KMS-11 (cell line): ENCODE measurements around the gene BCAP31.

ENCODE experiments used
- H2AFZ ChIP-seq: fragments of 200-600 bp; sonication (generic); 2 replicates; pipeline ENCODE4 v1.6.1; 2016; ENCODE audit warnings: antibody characterized with exemption, mixed run types, low read depth
- H3K27ac ChIP-seq: fragments of 200-600 bp; sonication (generic); 2 replicates; pipeline ENCODE4 v1.6.1; 2016; ENCODE audit warnings: mild to moderate bottlenecking, mixed run types
- H3K27me3 ChIP-seq: fragments of 200-600 bp; sonication (generic); 2 replicates; pipeline ENCODE4 v1.6.1; 2017; ENCODE audit warnings: mild to moderate bottlenecking, low read depth, mixed run types, moderate library complexity; ENCODE audit not compliant: insufficient read depth
- H3K36me3 ChIP-seq: fragments of 200-600 bp; sonication (generic); 2 replicates; pipeline ENCODE4 v1.6.1; 2017; ENCODE audit warnings: mild to moderate bottlenecking, mixed run types; ENCODE audit not compliant: insufficient read depth
- H3K4me1 ChIP-seq: fragments of 200-600 bp; sonication (generic); 2 replicates; pipeline ENCODE4 v1.6.1; 2016; ENCODE audit warnings: mild to moderate bottlenecking, low read depth, mixed run types; ENCODE audit not compliant: poor library complexity, severe bottlenecking
- H3K4me2 ChIP-seq: fragments of 200-600 bp; sonication (generic); 2 replicates; pipeline ENCODE4 v1.7.0; 2016; ENCODE audit warnings: mild to moderate bottlenecking, mixed run types
- H3K4me3 ChIP-seq: fragments of 200-600 bp; sonication (generic); IDR thresholded peaks from 2 replicates; pipeline ENCODE4 v1.6.1; 2017; ENCODE audit warnings: low read depth, low read length, mixed read lengths; ENCODE audit not compliant: insufficient read depth
- H3K79me2 ChIP-seq: fragments of 200-600 bp; sonication (generic); 2 replicates; pipeline ENCODE4 v1.6.1; 2016; ENCODE audit warnings: low read depth, mixed run types; ENCODE audit not compliant: insufficient read depth
- H3K9ac ChIP-seq: fragments of 200-600 bp; sonication (generic); 2 replicates; pipeline ENCODE4 v1.6.1; 2016; ENCODE audit warnings: mild to moderate bottlenecking, mixed run types
- H4K20me1 ChIP-seq: fragments of 200-600 bp; sonication (generic); 2 replicates; pipeline ENCODE4 v1.6.1; 2016; ENCODE audit warnings: mild to moderate bottlenecking, mixed run types; ENCODE audit not compliant: insufficient read depth
- TF ChIP-seq, protein P1 (sequence below): fragments of 200-600 bp; sonication (generic); conservative IDR thresholded peaks from 2 replicates; pipeline ENCODE4 v1.6.1; 2017; ENCODE audit warnings: low read depth, mild to moderate bottlenecking, antibody characterized with exemption, low read length, moderate library complexity, mixed read lengths

Gene BCAP31

DNA sequence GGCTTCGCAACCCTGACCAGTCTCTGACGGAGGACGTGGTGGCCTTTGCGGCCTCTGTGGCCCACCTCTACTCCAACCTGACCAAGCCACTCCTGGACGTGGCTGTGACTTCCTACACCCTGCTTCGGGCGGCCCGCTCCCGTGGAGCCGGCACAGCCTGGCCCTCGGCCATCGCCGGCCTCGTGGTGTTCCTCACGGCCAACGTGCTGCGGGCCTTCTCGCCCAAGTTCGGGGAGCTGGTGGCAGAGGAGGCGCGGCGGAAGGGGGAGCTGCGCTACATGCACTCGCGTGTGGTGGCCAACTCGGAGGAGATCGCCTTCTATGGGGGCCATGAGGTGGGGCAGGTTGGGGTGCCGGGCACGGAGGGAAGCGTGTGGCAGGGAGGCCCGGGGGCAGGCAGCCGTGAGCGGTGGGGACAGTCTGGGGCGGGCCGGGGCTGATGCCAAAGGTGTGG lies 1.7 kb upstream of the BCAP31 start:
- Histone ChIP-seq H4K20me1 (no peaks in the 10 kb centered on the region), H3K27me3 (no peaks in the 10 kb centered on the region), H3K4me3 (no peak overlapping the region), H3K4me2 (peak overlapping the region; percentile 17; the same call in 1 of the 2 replicates), H2AFZ (no peak overlapping the region), H3K4me1 (peaks cover 39% of the 10 kb centered on the region), H3K9ac (no peak overlapping the region; the same call in 1 of the 2 replicates), H3K36me3 (no peaks in the 10 kb centered on the region), H3K79me2 (peaks cover 19% of the 10 kb centered on the region), H3K27ac (peak overlapping the region; percentile 58; the same call in 1 of the 2 replicates)
- TF ChIP-seq, protein P1, sequence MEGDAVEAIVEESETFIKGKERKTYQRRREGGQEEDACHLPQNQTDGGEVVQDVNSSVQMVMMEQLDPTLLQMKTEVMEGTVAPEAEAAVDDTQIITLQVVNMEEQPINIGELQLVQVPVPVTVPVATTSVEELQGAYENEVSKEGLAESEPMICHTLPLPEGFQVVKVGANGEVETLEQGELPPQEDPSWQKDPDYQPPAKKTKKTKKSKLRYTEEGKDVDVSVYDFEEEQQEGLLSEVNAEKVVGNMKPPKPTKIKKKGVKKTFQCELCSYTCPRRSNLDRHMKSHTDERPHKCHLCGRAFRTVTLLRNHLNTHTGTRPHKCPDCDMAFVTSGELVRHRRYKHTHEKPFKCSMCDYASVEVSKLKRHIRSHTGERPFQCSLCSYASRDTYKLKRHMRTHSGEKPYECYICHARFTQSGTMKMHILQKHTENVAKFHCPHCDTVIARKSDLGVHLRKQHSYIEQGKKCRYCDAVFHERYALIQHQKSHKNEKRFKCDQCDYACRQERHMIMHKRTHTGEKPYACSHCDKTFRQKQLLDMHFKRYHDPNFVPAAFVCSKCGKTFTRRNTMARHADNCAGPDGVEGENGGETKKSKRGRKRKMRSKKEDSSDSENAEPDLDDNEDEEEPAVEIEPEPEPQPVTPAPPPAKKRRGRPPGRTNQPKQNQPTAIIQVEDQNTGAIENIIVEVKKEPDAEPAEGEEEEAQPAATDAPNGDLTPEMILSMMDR: no peak

DNA sequence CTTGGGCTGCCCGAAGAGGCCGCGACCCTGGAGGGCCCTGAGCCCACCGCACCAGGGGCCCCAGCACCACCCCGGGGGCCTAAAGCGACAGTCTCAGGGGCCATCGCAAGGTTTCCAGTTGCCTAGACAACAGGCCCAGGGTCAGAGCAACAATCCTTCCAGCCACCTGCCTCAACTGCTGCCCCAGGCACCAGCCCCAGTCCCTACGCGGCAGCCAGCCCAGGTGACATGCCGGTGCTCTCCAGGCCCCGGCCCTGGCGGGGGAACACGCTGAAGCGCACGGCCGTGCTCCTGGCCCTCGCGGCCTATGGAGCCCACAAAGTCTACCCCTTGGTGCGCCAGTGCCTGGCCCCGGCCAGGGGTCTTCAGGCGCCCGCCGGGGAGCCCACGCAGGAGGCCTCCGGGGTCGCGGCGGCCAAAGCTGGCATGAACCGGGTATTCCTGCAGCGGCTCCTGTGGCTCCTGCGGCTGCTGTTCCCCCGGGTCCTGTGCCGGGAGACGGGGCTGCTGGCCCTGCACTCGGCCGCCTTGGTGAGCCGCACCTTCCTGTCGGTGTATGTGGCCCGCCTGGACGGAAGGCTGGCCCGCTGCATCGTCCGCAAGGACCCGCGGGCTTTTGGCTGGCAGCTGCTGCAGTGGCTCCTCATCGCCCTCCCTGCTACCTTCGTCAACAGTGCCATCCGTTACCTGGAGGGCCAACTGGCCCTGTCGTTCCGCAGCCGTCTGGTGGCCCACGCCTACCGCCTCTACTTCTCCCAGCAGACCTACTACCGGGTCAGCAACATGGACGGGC lies 1.0 kb upstream of the BCAP31 start:
- Histone ChIP-seq H3K9ac (peak overlapping the region; percentile 46; the same call in 1 of the 2 replicates), H3K4me1 (peaks cover 35% of the 10 kb centered on the region), H3K4me2 (peak overlapping the region; percentile 88), H2AFZ (no peak overlapping the region), H3K4me3 (no peak overlapping the region), H3K27me3 (no peaks in the 10 kb centered on the region), H3K27ac (peak overlapping the region; percentile 58), H3K79me2 (peaks cover 19% of the 10 kb centered on the region), H3K36me3 (no peaks in the 10 kb centered on the region), H4K20me1 (no peaks in the 10 kb centered on the region)
- TF ChIP-seq, protein P1: no peak

DNA sequence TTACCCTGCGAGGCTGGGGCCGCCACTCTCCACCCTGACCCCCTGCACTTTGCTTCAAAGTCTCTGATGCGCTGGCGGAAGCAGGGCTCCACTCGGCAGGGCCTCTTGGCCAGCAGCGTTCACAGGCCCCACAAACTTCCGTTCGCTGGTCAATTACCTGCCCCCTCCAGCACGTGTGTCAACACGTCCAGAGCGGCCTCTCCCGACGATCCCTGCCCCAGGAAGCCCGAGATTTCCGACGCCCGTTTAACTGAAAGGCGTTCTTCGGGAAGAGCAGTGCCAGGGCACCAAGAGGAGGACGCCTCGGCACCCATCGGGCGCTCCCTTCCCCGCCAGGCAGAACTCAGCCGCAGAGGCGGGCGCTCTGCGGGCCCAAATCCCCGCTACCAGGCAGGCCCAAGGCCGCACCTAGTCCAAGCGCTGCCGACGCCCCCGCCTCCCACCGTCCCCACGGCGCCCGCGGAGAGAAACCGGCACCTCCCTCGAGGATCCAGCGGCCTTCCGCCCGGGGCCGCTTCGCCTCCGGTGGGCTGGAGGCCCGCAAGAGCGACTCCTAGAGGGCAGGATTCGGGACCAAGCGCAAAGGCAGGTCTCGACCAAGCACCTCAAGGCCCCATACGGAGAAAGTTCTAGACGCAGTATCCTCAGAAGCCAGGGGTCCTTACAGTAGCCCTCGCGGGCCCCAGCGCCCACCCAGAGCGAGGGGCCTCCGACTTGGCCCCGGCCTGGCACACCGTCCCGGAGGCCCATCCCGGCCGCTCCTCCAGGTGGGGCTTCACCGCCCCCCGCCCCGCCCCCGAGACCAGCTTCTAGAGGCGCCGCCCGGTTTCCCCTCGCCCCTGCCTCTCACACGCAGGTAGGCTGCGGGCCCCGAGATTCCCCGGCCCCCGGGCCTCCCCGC lies 586 bp downstream of the BCAP31 start:
- peak overlapping the region; percentile 78 for H3K4me2 ChIP-seq
- peak overlapping the region; percentile 34; the same call in 1 of the 2 replicates for H2AFZ ChIP-seq
- peaks cover 19% of the 10 kb centered on the region for H3K79me2 ChIP-seq
- H3K4me3 ChIP-seq: no peak overlapping the region
- H3K9ac ChIP-seq: peak overlapping the region; percentile 47; the same call in 1 of the 2 replicates
- H3K27me3 ChIP-seq: no peaks in the 10 kb centered on the region
- TF ChIP-seq, protein P1: peak; percentile 43
- H3K27ac ChIP-seq: peak overlapping the region; percentile 50
- H4K20me1 ChIP-seq: no peaks in the 10 kb centered on the region
- peaks cover 35% of the 10 kb centered on the region for H3K4me1 ChIP-seq
- no peaks in the 10 kb centered on the region for H3K36me3 ChIP-seq

DNA sequence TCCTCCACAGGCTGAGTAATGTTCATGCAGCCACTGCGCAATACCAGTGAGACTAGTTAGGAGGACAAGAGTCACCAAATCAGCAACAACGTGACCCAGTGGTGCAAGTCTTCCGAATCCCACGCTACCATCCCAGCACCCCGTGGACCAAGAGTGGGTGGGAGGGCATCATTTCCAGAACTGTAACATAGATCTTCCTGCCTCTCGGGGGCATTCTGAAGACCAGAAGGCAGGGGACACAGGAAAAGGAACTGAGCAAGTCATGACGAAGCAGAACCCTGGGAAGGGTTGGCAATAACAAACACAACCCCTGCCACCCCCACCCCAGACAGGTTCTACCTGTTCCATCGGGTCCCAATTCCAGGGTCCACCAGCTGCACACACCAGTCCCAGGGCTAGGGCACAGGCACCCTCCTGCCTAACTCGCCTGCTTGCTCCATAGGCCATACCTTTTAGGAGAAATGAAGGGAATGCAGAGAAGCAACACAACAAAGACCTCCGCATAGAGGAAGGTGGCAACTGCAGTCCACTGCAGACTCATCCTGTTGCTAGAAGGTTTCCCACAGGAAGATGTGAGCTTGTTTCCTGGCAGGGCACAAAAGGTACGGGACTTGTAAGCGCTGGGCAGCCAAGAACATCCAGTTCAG lies 1.4 kb downstream of the BCAP31 start:
- Histone ChIP-seq H3K4me3 (no peak overlapping the region), H3K4me2 (peak overlapping the region; percentile 78), H3K9ac (peak overlapping the region; percentile 47; the same call in 1 of the 2 replicates), H3K27me3 (no peaks in the 10 kb centered on the region), H3K79me2 (peaks cover 19% of the 10 kb centered on the region), H3K27ac (peak overlapping the region; percentile 50), H3K4me1 (peaks cover 29% of the 10 kb centered on the region), H4K20me1 (no peaks in the 10 kb centered on the region), H3K36me3 (no peaks in the 10 kb centered on the region), H2AFZ (no peak overlapping the region)
- TF ChIP-seq, protein P1: no peak
